ENCODE data around the gene ARHGAP8. TPM values are rescaled to one million over a fixed set of nuclear protein-coding genes. Genes with fewer than 3 reads are reported as not detected.

The ARHGAP8 gene
- total and polyA plus RNA-seq, 3 donors from 2014 or later, result 9.5 to 15.0 (median 9.7) TPM

DNA sequence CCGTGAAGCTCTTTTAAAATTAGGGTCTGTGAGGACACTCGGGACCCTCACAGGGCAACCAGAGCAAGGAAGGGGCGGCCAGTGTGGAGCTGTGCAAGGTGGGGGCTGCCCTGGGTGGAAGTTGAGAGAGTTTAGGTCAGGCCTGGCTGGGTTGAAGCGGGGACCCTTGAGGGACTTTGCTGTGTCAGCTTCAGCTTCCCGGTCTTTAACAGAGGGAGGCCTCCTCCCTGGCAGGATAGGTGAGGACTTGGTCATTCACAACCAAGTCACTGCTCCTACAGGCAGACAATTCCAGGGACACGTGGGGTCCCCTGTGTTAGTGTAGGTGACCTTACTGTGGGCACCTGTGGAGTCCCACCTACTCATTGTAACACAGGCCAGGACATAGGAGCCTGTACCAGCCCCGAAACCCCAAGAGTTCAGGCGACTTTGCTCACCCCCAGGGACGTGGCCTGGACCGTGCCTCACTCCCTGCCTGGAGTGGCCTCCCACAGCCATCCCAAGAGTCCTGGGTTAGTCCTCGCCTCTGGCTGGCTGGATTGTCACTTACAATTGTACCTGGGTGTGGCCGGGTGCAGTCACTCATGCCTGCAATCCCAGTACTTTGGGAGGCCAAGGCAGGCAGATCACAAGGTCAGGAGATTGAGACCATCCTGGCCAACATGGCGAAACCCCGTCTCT lies 18.8 kb upstream of the ARHGAP8 start:
- no peak for DNase-seq
- Histone ChIP-seq H3K27me3 (no peaks in the 10 kb centered on the region), H3K9me3 (no peaks in the 10 kb centered on the region), H3K4me3 (no peak overlapping the region), H3K36me3 (ENCODE audit: low read depth, missing control alignments) (no peaks in the 10 kb centered on the region), H3K27ac (no peak overlapping the region), H3K4me1 (peaks cover 6% of the 10 kb centered on the region)
- WGBS, 2 donors, result 91 to 100% methylated on average over 7 to 14 of the region's 14 CpGs
- TF ChIP-seq, protein P1, sequence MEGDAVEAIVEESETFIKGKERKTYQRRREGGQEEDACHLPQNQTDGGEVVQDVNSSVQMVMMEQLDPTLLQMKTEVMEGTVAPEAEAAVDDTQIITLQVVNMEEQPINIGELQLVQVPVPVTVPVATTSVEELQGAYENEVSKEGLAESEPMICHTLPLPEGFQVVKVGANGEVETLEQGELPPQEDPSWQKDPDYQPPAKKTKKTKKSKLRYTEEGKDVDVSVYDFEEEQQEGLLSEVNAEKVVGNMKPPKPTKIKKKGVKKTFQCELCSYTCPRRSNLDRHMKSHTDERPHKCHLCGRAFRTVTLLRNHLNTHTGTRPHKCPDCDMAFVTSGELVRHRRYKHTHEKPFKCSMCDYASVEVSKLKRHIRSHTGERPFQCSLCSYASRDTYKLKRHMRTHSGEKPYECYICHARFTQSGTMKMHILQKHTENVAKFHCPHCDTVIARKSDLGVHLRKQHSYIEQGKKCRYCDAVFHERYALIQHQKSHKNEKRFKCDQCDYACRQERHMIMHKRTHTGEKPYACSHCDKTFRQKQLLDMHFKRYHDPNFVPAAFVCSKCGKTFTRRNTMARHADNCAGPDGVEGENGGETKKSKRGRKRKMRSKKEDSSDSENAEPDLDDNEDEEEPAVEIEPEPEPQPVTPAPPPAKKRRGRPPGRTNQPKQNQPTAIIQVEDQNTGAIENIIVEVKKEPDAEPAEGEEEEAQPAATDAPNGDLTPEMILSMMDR (IDR thresholded peaks at IDR 0.05), result no peak
- TF ChIP-seq POLR2A (IDR thresholded peaks at IDR 0.05), result no peak
- intact Hi-C loops (cut with DNase I; ENCODE audit: low total_unique reads), result no loop called here

DNA sequence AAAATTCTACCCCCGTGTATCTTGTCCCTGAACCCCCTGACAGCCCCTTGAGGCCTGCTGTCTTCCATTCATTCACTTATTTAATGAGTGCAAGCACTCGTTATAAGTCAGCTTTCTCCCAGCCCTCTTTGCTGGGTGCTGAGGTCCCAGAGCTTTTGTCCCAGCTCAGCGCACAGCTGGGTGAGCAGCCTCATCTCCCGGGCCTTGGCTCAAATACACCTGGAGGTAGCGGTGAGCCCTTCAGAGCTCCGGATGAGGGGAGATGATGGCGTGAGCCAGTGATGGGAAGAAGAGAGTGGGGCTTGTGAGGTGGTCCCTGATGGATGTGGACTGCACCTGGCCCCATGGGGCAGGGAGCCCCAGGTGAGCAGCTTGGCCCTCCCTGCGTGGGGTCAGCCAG lies 18.1 kb upstream of the ARHGAP8 start:
- Histone ChIP-seq H3K36me3 (ENCODE audit: low read depth, missing control alignments) (no peaks in the 10 kb centered on the region), H3K27ac (no peak overlapping the region), H3K9me3 (no peaks in the 10 kb centered on the region), H3K4me3 (no peak overlapping the region), H3K4me1 (peaks cover 2% of the 10 kb centered on the region), H3K27me3 (no peaks in the 10 kb centered on the region)
- intact Hi-C loops (cut with DNase I; ENCODE audit: low total_unique reads), result no loop called here
- WGBS, 2 donors, result 76 to 82% methylated on average over 5 to 8 of the region's 8 CpGs
- no peak for DNase-seq
- TF ChIP-seq POLR2A (IDR thresholded peaks at IDR 0.05), result no peak
- TF ChIP-seq, protein P1 (IDR thresholded peaks at IDR 0.05), result no peak

DNA sequence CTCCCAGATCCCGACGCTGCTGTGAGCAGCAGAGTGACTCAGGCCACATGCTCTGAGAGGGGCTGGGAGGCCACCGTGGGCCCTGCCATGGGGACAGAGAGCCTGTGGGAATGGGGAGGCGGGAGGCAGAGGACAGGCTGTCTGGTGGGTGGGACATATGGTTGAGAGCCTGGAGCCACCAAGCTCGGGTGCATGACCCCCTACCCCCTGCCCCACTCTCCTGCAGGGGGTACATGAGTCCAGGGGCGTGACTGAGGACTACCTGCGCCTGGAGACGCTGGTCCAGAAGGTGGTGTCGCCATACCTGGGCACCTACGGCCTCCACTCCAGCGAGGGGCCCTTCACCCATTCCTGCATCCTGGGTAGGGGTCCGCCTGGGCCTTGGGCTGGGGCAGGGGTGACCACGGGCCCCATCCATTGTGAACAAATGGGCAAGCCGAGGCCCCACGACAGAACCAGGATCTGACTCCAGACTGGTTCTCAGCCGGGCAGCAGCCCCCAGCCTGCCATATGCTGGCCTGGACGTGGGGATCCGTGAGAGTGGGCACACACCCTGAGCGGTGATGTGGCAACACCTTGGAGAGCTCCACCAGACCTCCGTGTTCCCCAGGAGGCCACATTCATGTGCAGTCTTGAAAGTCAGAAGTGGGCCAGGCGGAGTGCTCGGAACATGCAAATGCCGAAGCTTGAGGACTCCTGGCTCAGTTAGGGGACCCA lies 17.4 kb upstream of the ARHGAP8 start:
- Histone ChIP-seq H3K27ac (no peak overlapping the region), H3K4me1 (no peaks in the 10 kb centered on the region), H3K4me3 (no peak overlapping the region), H3K27me3 (no peaks in the 10 kb centered on the region), H3K9me3 (no peaks in the 10 kb centered on the region), H3K36me3 (ENCODE audit: low read depth, missing control alignments) (no peaks in the 10 kb centered on the region)
- 86 to 100% methylated on average over 1 to 23 of the region's 23 CpGs for WGBS, 2 donors
- no peak for DNase-seq
- no peak for TF ChIP-seq POLR2A (IDR thresholded peaks at IDR 0.05)
- TF ChIP-seq, protein P1 (IDR thresholded peaks at IDR 0.05), result no peak
- intact Hi-C loops (cut with DNase I; ENCODE audit: low total_unique reads), result loop anchor here (5.0 kb wide), 1 partner anchor 38 kb away; no protein-coding TSS in a partner anchor

DNA sequence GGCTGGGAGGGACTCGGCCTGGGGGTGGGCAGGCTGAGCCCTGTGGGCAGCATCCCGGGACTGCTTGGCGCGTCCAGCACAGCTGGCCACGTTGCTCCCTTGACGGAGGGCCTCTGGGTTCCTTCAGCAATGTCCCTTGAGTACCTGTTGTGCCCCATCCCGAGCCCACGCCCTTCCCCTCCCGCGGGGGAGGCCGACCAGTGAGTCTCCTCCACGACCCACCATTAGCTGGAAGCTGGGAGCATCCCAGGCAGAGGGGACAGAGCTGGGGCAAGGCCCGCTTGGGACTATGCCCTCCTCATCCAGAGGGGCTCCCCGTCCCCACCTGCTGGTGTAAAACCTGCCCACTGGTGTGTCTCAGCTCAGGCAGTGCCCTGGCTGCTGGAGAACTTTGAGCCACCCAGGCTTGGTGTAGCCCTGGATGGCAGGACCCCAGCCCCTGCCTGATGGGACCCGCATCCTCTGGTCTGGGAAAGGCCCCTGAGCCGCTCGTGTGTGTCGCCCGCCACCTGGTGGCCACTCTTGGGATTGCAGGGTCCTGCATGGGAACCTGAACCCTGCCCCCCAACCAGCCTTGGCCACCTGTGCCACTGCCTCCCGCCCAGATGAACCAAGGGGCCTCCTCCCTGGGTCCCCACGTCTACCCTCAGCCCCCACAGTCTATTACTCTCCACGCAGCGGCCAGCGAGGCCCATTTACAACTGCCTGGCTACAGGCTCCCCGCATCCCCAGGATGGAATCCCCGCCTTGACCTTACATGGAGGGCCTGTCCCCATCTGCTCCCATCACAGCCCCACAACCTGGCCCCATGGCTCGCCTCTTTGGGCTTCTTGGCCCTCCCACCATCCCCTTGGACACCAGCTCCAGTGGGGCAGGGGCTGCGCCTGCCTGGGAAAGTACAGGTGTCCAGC lies 16.6 kb upstream of the ARHGAP8 start:
- intact Hi-C loops (cut with DNase I; ENCODE audit: low total_unique reads), result loop anchor here (5.0 kb wide), 1 partner anchor 38 kb away; no protein-coding TSS in a partner anchor

More for the DNA sequence above, 16.6 kb upstream of the ARHGAP8 start:
- WGBS, 2 donors, result 60 to 61% methylated on average over 9 to 23 of the region's 28 CpGs
- H3K36me3 ChIP-seq (ENCODE audit: low read depth, missing control alignments), result no peaks in the 10 kb centered on the region
- no peak overlapping the region for H3K27ac ChIP-seq
- no peak for TF ChIP-seq POLR2A (IDR thresholded peaks at IDR 0.05)
- TF ChIP-seq, protein P1 (IDR thresholded peaks at IDR 0.05), result peak; percentile 97 to 100 (median 97)
- no peaks in the 10 kb centered on the region for H3K9me3 ChIP-seq
- H3K27me3 ChIP-seq, result no peaks in the 10 kb centered on the region
- H3K4me1 ChIP-seq, result no peaks in the 10 kb centered on the region
- peak; percentile 86 for DNase-seq
- H3K4me3 ChIP-seq, result no peak overlapping the region
